NCI-H2081 (cell line): Measurements from ENCODE around the gene LGALS12.
A peak's percentile ranks its signal among the peaks of the same experiment; 100 is the strongest.
"Not testable (repeated sequence)": the region's sequence is repeated elsewhere in the genome, so short reads cannot be mapped to it uniquely, and the experiment has no call there.

Experiments used
- DNase-seq, 2 experiments: peaks; one replicate each; lab custom pipeline; 2025; lab: John Stamatoyannopoulos, UW

The LGALS12 gene

GRCh38 chr11:63532799-63533475 lies 27.1 kb downstream of the LGALS12 start:
- DNase-seq = no peak

GRCh38 chr11:63534076-63534475 lies 28.2 kb downstream of the LGALS12 start:
- DNase-seq = no peak

GRCh38 chr11:63534895-63535461 lies 29.1 kb downstream of the LGALS12 start:
- no peak for DNase-seq

- DNase-seq = no peak
Measured at GRCh38 chr11:63535734-63536133, 29.9 kb downstream of the LGALS12 start.

- DNase-seq = no peak
Measured at GRCh38 chr11:63536669-63537292, 30.9 kb downstream of the LGALS12 start, which contains the start of gene PLAAT4. Gene PLAAT4, plus strand, starts transcription at chr11:63536808. Its CDS starts 61 bp downstream, at chr11:63536869.

- peak; percentile 37 to 78 for DNase-seq
Measured at GRCh38 chr11:63537293-63538101, 31.6 kb downstream of the LGALS12 start.

- not testable (repeated sequence) for DNase-seq
Measured at GRCh38 chr11:63542506-63542905, 36.6 kb downstream of the LGALS12 start.

- DNase-seq = no peak
Measured at GRCh38 chr11:63543711-63544110, 37.8 kb downstream of the LGALS12 start.

GRCh38 chr11:63547061-63547460 lies 41.2 kb downstream of the LGALS12 start:
- DNase-seq = no peak

- no peak for DNase-seq
Measured at GRCh38 chr11:63548178-63548577, 42.3 kb downstream of the LGALS12 start.

GRCh38 chr11:63549411-63549810 lies 43.5 kb downstream of the LGALS12 start:
- no peak for DNase-seq

GRCh38 chr11:63550156-63550700 lies 44.3 kb downstream of the LGALS12 start:
- not testable (repeated sequence) for DNase-seq

- no peak for DNase-seq
Measured at GRCh38 chr11:63551091-63551888, 45.4 kb downstream of the LGALS12 start.

- DNase-seq = no peak
Measured at GRCh38 chr11:63551889-63552266, 46.0 kb downstream of the LGALS12 start.

GRCh38 chr11:63552921-63553320 lies 47.0 kb downstream of the LGALS12 start:
- DNase-seq = no peak

- DNase-seq = no peak
Measured at GRCh38 chr11:63553759-63554158, 47.9 kb downstream of the LGALS12 start.

GRCh38 chr11:63554877-63555223 lies 49.0 kb downstream of the LGALS12 start:
- DNase-seq = no peak

- DNase-seq = no peak
Measured at GRCh38 chr11:63556404-63557013, 50.6 kb downstream of the LGALS12 start.

- DNase-seq = no peak
Measured at GRCh38 chr11:63557570-63557969, 51.7 kb downstream of the LGALS12 start.

GRCh38 chr11:63558459-63559157 lies 52.7 kb downstream of the LGALS12 start:
- DNase-seq = no peak
